GM19452 (cell line): ENCODE measurements around the gene HTRA3.

Experiments used
- ATAC-seq: cut with Tn5 transposase; IDR thresholded peaks from one replicate; pipeline ENCODE4 v1.9.1; 2021; ENCODE audit not compliant: unreplicated experiment

HTRA3 gene

DNA sequence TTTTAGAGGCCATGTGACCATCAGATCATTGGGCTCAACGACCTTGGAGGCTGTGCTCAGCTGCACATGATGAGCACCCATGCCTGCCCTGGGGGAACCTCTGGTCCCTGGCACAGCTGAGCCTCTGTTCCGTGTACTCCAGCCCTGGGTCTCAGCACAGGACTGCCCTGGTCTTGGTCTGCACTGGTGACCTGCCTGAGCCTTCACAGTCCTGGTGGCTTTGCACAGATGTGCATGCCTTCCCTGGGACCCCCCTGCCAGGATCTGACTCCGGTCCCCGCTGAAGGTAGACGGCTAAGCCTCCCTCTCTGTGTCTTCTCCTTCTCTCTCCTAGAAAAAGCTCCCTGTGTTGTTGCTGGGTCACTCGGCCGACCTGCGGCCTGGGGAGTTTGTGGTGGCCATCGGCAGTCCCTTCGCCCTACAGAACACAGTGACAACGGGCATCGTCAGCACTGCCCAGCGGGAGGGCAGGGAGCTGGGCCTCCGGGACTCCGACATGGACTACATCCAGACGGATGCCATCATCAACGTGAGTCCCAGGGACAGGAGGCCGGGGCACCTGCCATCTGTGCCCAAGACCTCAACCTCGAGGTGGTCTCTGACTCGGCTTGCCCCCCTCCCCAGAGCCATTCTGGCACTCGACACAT, 21.6 kb downstream of the HTRA3 start:
- ATAC-seq = no peak

DNA sequence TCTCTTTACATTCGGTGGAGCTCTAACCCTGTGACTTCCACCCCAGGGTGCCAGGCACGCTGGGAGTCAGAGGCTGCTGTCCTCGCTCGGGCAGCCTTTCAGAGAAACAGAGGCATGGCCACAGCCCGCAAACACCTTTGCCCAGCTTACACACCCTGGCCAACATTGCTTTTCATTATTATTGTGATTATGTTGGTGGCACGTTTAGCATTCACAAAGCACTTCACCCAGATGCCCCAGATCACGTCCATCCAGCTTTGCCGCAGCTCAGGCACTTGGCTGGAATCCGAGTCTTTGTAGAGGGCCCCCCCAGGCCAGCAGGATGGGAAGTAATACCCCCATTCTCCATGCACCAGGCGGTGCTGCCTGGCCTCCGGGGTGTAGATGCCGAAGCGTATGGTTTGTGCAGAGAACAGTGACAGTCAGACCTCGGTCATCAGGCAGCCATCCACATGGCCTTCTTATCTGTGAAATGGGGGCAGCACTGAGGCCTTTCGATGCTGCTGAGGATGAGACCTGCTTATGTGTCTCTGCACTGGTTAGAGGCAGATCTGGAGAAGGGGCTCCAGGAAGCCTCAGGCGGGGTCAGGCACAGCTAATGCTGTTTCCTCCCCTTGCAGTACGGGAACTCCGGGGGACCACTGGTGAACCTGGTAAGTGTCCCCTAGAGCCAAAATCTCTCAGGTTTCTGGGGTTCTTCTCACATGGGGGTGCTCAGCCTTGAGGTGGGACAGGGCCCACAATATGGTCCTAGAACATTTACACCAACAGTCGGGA, 22.3 kb downstream of the HTRA3 start:
- no peak for ATAC-seq

- no peak for ATAC-seq
Observed at GRCh38 chr4:8292478-8293107, 23.0 kb downstream of the HTRA3 start.

GRCh38 chr4:8293131-8293975, 23.8 kb downstream of the HTRA3 start:
- ATAC-seq = no peak

GRCh38 chr4:8294036-8294435, 24.5 kb downstream of the HTRA3 start:
- ATAC-seq = no peak

- no peak for ATAC-seq
Observed at GRCh38 chr4:8294775-8295174, 25.2 kb downstream of the HTRA3 start.

- no peak for ATAC-seq
Observed at GRCh38 chr4:8295471-8295870, 25.9 kb downstream of the HTRA3 start.

- no peak for ATAC-seq
Observed at GRCh38 chr4:8296491-8296890, 26.9 kb downstream of the HTRA3 start.

DNA sequence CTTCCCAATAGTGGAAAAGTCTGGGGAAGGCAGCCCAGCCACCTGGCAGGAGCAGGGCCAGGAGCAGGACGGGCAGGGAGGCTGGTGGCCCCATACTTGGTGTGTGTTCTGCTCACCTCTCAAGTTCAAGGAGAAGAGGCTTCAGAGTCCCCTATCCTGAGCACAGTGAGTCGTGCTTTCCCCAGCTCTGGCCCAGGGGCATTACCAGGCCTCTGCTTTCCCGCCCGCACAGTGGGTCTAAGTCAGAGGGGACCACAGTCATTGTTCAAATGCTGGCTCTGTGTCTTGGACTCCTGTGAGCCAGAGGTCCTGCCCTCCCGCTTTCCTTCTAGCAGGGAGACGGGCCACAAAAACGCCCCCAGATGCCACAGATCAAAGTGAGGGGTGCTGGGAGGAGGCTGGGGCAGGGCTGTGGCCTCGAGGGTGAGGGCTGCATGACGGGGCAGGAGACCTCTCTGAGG, 27.6 kb downstream of the HTRA3 start:
- ATAC-seq = no peak

GRCh38 chr4:8297691-8298485, 28.3 kb downstream of the HTRA3 start:
- ATAC-seq = no peak

DNA sequence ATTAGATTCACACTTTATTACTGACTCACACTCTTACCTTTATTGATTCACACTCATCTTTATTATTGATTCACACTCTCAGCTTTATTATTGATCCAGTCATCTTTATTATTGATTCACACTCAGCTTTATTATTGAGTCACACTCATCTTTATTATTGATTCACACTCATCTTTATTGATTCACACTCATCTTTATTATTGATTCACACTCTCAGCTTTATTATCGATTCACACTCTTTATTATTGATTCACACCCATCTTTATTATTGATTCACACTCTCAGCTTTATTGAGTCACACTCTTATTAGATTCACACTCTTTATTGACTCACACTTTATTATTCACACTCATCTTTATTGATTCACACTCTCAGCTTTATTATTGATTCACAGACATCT, 31.3 kb downstream of the HTRA3 start:
- ATAC-seq = no peak

DNA sequence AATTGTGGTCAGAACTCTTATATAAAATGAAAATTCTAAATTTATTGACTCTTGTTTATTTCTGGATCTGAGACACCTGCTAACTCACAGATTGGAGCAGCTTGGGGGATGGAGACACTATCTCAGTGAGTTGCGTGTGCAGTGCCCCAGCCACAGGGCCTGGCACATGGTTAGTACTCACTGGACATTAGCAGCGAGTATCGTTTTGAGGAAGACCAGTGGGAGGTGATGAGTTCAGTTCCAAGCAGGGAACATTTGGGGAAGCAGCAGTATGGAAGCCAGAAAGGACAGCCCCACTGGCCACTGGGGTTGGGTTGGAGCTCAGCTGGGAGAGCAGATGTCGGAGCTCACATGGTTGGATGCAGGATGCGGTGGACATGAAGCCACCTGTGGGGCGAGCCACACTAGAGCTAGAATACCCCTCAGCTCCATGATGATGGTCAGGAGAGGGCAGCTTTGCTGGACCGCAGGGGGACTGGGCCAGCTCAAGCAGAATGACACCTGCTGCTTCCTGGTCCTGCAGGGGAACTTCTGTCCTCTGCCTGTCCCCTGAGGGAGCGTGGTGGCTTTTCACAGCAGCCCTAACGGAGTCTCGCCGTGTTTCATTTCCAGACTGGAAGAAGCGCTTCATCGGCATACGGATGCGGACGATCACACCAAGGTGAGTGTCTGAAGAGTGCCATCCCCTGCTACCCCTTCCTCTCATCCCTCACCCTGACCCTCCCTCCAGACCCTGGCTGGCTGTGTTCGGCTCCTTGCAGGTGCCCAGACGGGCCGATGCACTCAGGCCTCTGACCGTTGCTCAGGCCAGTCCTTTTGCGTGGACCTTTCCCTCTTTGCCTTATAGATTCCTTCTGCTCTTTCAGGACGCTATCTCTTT, 32.5 kb downstream of the HTRA3 start:
- no peak for ATAC-seq

DNA sequence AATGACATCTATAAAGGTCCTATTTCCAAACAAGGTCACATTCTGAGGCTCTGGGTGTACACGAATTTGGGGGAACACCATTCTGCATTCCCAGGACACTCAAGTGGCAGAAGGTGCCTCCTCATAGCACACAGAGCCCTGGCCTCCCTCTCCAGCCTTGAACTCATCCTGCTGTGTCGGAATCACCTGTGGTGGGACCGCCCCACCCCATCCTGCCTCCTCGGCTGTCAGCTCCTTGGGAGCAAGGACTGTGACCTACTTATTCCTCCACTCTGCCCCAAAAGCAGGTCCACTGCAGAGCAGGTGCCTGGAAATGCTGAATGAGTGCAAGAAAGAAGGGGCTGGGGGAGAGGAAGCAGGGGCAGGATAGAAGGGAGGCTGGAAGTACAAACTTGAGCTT, 33.5 kb downstream of the HTRA3 start:
- ATAC-seq = no peak

- ATAC-seq = no peak
Observed at GRCh38 chr4:8303485-8304281, 34.1 kb downstream of the HTRA3 start.

- no peak for ATAC-seq
Observed at GRCh38 chr4:8304827-8305695, 35.5 kb downstream of the HTRA3 start.

DNA sequence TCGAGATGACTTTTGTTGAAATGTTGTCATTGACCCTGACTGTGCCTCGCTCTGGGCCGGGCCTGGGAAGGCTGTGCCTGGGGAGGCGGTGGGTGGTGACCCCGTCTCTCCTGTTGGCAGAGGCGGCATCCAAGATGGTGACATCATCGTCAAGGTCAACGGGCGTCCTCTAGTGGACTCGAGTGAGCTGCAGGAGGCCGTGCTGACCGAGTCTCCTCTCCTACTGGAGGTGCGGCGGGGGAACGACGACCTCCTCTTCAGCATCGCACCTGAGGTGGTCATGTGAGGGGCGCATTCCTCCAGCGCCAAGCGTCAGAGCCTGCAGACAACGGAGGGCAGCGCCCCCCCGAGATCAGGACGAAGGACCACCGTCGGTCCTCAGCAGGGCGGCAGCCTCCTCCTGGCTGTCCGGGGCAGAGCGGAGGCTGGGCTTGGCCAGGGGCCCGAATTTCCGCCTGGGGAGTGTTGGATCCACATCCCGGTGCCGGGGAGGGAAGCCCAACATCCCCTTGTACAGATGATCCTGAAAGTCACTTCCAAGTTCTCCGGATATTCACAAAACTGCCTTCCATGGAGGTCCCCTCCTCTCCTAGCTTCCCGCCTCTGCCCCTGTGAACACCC, 36.4 kb downstream of the HTRA3 start:
- no peak for ATAC-seq

DNA sequence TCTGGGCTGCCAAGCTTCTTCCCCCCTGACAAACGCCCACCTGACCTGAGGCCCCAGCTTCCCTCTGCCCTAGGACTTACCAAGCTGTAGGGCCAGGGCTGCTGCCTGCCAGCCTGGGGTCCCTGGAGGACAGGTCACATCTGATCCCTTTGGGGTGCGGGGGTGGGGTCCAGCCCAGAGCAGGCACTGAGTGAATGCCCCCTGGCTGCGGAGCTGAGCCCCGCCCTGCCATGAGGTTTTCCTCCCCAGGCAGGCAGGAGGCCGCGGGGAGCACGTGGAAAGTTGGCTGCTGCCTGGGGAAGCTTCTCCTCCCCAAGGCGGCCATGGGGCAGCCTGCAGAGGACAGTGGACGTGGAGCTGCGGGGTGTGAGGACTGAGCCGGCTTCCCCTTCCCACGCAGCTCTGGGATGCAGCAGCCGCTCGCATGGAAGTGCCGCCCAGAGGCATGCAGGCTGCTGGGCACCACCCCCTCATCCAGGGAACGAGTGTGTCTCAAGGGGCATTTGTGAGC, 37.0 kb downstream of the HTRA3 start:
- no peak for ATAC-seq
